Neural cell (in vitro differentiated cells): ENCODE measurements around the gene HOXC10. TPM values are rescaled to one million over a fixed set of nuclear protein-coding genes. Genes with fewer than 3 reads are reported as not detected.

Source experiments
- H2AFZ ChIP-seq: fragments of 200-600, 300-800 bp; sonication (generic), shearing (Covaris generic); 2 replicates; pipeline ENCODE4 v1.6.0; 2014; ENCODE audit warnings: low read depth, mild to moderate bottlenecking, antibody characterized with exemption, low read length, moderate library complexity
- H3F3A ChIP-seq: fragments of 200-600 bp; shearing (Covaris generic); 2 replicates; pipeline ENCODE4 v1.6.1; 2016; ENCODE audit warnings: mild to moderate bottlenecking, moderate library complexity, mixed read lengths, antibody characterized with exemption, low read length; ENCODE audit not compliant: insufficient read depth, poor library complexity, severe bottlenecking
- H3K27ac ChIP-seq: fragments of 200-600, 300-800 bp; sonication (generic), shearing (Covaris generic); 2 replicates; pipeline ENCODE4 v1.5.1; 2014; ENCODE audit warnings: mild to moderate bottlenecking, low read length, moderate library complexity
- H3K27me3 ChIP-seq: fragments of 300-800, 200-600 bp; sonication (generic), shearing (Covaris generic); 2 replicates; pipeline ENCODE4 v1.6.0; 2014; ENCODE audit warnings: mild to moderate bottlenecking, low read depth, low read length, moderate library complexity; ENCODE audit not compliant: insufficient read depth
- H3K36me3 ChIP-seq: fragments of 300-800, 200-600 bp; sonication (generic), shearing (Covaris generic); 2 replicates; pipeline ENCODE4 v1.5.1; 2014; ENCODE audit warnings: mild to moderate bottlenecking, antibody characterized with exemption, low read length, moderate library complexity; ENCODE audit not compliant: insufficient read depth
- H3K4me2 ChIP-seq: fragments of 300-800, 200-600 bp; sonication (generic), shearing (Covaris generic); 2 replicates; pipeline ENCODE4 v1.6.0; 2014; ENCODE audit warnings: mild to moderate bottlenecking, low read length
- H3K4me3 ChIP-seq: fragments of 300-800, 200-600 bp; sonication (generic), shearing (Covaris generic); 2 replicates; pipeline ENCODE4 v1.5.1; 2014; ENCODE audit warnings: mild to moderate bottlenecking, low read length, moderate library complexity
- H3K79me2 ChIP-seq: fragments of 200-600 bp; shearing (Covaris generic); replicated peaks from 2 replicates; pipeline ENCODE4 v1.6.0; 2014; ENCODE audit warnings: mild to moderate bottlenecking, low read length, moderate library complexity; ENCODE audit not compliant: insufficient read depth
- H3K9ac ChIP-seq: fragments of 300-800, 200-600 bp; sonication (generic), shearing (Covaris generic); 2 replicates; pipeline ENCODE4 v1.6.1; 2016; ENCODE audit warnings: mild to moderate bottlenecking, low read length, mixed read lengths
- H3K9me2 ChIP-seq: fragments of 200-600 bp; shearing (Covaris generic); 2 replicates; pipeline ENCODE4 v1.6.1; 2016; ENCODE audit warnings: mild to moderate bottlenecking, low read length, mixed read lengths; ENCODE audit not compliant: insufficient read depth
- H3K9me3 ChIP-seq: fragments of 200-600, 300-800 bp; sonication (generic), shearing (Covaris generic); 2 replicates; pipeline ENCODE4 v1.6.1; 2016; ENCODE audit warnings: mild to moderate bottlenecking, mixed run types, low read length, moderate library complexity, mixed read lengths
- H4K20me1 ChIP-seq: fragments of 200-600 bp; shearing (Covaris generic); 2 replicates; pipeline ENCODE4 v1.6.1; 2016; ENCODE audit warnings: mild to moderate bottlenecking, mixed run types; ENCODE audit not compliant: insufficient read depth
- CTCF ChIP-seq: fragments of 450-650 bp; IDR thresholded peaks from 2 replicates; pipeline ENCODE4 v1.5.1; 2014; ENCODE audit warnings: antibody characterized with exemption, mild to moderate bottlenecking, moderate library complexity; ENCODE audit not compliant: poor library complexity, severe bottlenecking
- EP300 ChIP-seq: fragments of 450-650 bp; conservative IDR thresholded peaks from 2 replicates; pipeline ENCODE4 v1.6.1; 2014; ENCODE audit warnings: antibody characterized with exemption, mild to moderate bottlenecking, moderate library complexity; ENCODE audit not compliant: poor library complexity, severe bottlenecking
- EZH2 ChIP-seq: fragments of 200-600, 300-800 bp; shearing (Covaris generic), sonication (generic); IDR thresholded peaks from 2 replicates; pipeline ENCODE4 v1.6.1; 2014; ENCODE audit warnings: antibody characterized with exemption, low read length, borderline replicate concordance, mild to moderate bottlenecking; ENCODE audit not compliant: insufficient read depth, poor library complexity, severe bottlenecking
- MXI1 ChIP-seq: fragments of 450-650 bp; conservative IDR thresholded peaks from 2 replicates; pipeline ENCODE4 v1.6.1; 2014; ENCODE audit warnings: antibody characterized with exemption, mild to moderate bottlenecking; ENCODE audit not compliant: poor library complexity, severe bottlenecking
- REST ChIP-seq: IDR thresholded peaks from 2 replicates; pipeline ENCODE4 v1.6.1; 2012; ENCODE audit warnings: borderline replicate concordance
- SMC3 ChIP-seq: fragments of 450-650 bp; conservative IDR thresholded peaks from 2 replicates; pipeline ENCODE4 v1.6.1; 2014; ENCODE audit warnings: antibody characterized with exemption, mild to moderate bottlenecking, moderate library complexity; ENCODE audit not compliant: poor library complexity
- TAF1 ChIP-seq: IDR thresholded peaks from 2 replicates; pipeline ENCODE4 v1.6.1; 2012; ENCODE audit warnings: low read depth
- polyA plus RNA-seq: library from polyadenylated mRNA; depleted of rRNA; stranded (reverse); fragments of >200 nt; gene quantifications from 2 replicates; pipeline ENCODE4 v1.2.3, GENCODE V29; 2014

HOXC10 gene
- polyA plus RNA-seq, 1 donor from 2014 or later: not detected

GRCh38 chr12:53949631-53950436, 35.1 kb upstream of the HOXC10 start:
- no peaks in the 10 kb centered on the region for H3K36me3 ChIP-seq
- H4K20me1 ChIP-seq: no peaks in the 10 kb centered on the region
- H3K27ac ChIP-seq: no peak overlapping the region
- H3K9me3 ChIP-seq: no peaks in the 10 kb centered on the region
- no peak overlapping the region for H3K9ac ChIP-seq
- H3K9me2 ChIP-seq: no peaks in the 10 kb centered on the region
- peaks cover 100% of the 10 kb centered on the region for H3K27me3 ChIP-seq
- no peak for TF ChIP-seq CTCF
- TF ChIP-seq MXI1: no peak
- no peak for TF ChIP-seq TAF1
- no peak for TF ChIP-seq EZH2
- no peak for TF ChIP-seq SMC3
- TF ChIP-seq EP300: no peak
- TF ChIP-seq REST: no peak
- no peaks in the 10 kb centered on the region for H3F3A ChIP-seq
- H2AFZ ChIP-seq: no peak overlapping the region
- H3K4me2 ChIP-seq: no peak overlapping the region
- H3K79me2 ChIP-seq: no peaks in the 10 kb centered on the region
- H3K4me3 ChIP-seq: no peak overlapping the region

DNA sequence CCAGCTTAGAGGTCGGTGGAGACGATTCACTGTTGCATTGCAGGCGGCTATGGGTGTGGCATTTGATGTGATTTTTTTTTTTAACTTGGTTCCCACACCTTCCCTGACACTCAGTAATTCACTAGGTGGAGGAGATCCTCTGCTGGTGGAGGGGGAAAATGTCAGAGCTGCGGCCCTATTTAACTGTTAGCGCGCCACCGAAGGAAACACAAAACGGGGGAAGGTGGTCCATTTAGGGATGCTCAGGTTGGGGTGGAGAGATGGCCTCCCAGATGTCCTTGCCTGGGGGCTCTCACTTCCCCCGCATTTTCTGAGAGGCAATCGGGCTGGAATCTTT, 34.5 kb upstream of the HOXC10 start:
- H3F3A ChIP-seq: no peaks in the 10 kb centered on the region
- H2AFZ ChIP-seq: no peak overlapping the region
- peaks cover 100% of the 10 kb centered on the region for H3K27me3 ChIP-seq
- no peak overlapping the region for H3K9ac ChIP-seq
- TF ChIP-seq TAF1: no peak
- H3K9me2 ChIP-seq: no peaks in the 10 kb centered on the region
- no peak overlapping the region for H3K4me3 ChIP-seq
- H3K9me3 ChIP-seq: no peaks in the 10 kb centered on the region
- H3K79me2 ChIP-seq: no peaks in the 10 kb centered on the region
- no peak overlapping the region for H3K4me2 ChIP-seq
- no peak overlapping the region for H3K27ac ChIP-seq
- no peaks in the 10 kb centered on the region for H4K20me1 ChIP-seq
- H3K36me3 ChIP-seq: no peaks in the 10 kb centered on the region
